ENCODE measurements around the gene CALML6. TPM values are rescaled to one million over a fixed set of nuclear protein-coding genes. Genes with fewer than 3 reads are reported as not detected.

Gene CALML6
- polyA plus RNA-seq (2013, experiment 1 of 4), result 0.41 TPM
- 0.43 TPM for polyA plus RNA-seq (2013, experiment 2 of 4)
- polyA plus RNA-seq (2013, experiment 3 of 4), result 0.21 TPM
- polyA plus RNA-seq (2013, experiment 4 of 4), result 0.32 TPM

- peaks cover 13% of the 10 kb centered on the region for H3K27me3 ChIP-seq (ENCODE audit: control insufficient read depth, insufficient read depth, low read length, poor library complexity, severe bottlenecking)
Observed at GRCh38 chr1:1914971-1915692, at the start of gene CALML6. CALML6 (plus strand) TSS chr1:1915260; CDS start chr1:1915281, 21 bp downstream.

GRCh38 chr1:1867164-1867563 lies 47.9 kb upstream of the CALML6 start:
- H3K27me3 ChIP-seq (ENCODE audit: control insufficient read depth, insufficient read depth, low read length, poor library complexity, severe bottlenecking), result no peaks in the 10 kb centered on the region
- no peaks in the 10 kb centered on the region for H3K9me3 ChIP-seq (ENCODE audit: control insufficient read depth, low read length)
- 91 to 95% methylated on average over 3 of the region's 3 CpGs for WGBS, 2 experiments
- H3K4me3 ChIP-seq (ENCODE audit: insufficient read depth, low read depth, low read length), result no peak overlapping the region
- H3K4me1 ChIP-seq (ENCODE audit: control insufficient read depth, insufficient read depth, low read length), result no peaks in the 10 kb centered on the region
- no peak overlapping the region for H3K27ac ChIP-seq (ENCODE audit: insufficient read depth, low read depth, low read length, poor library complexity, severe bottlenecking)
- peaks cover 3% of the 10 kb centered on the region for H3K36me3 ChIP-seq (ENCODE audit: control insufficient read depth, insufficient read depth, low read length)

More at GRCh38 chr1:1914971-1915692, at the start of gene CALML6:
- no peak within 1 kb of the TSS for H3K27ac ChIP-seq (ENCODE audit: insufficient read depth, low read depth, low read length, poor library complexity, severe bottlenecking)
- H3K36me3 ChIP-seq (ENCODE audit: control insufficient read depth, insufficient read depth, low read length), result no peaks in the 10 kb centered on the region
- H3K4me3 ChIP-seq (ENCODE audit: insufficient read depth, low read depth, low read length), result no peak within 1 kb of the TSS
- H3K9me3 ChIP-seq (ENCODE audit: control insufficient read depth, low read length), result no peaks in the 10 kb centered on the region
- peaks cover 7% of the 10 kb centered on the region for H3K4me1 ChIP-seq (ENCODE audit: control insufficient read depth, insufficient read depth, low read length)
- 92 to 94% methylated on average over 15 of the region's 15 CpGs for WGBS, 2 experiments

GRCh38 chr1:1869469-1869868 lies 45.6 kb upstream of the CALML6 start:
- H3K9me3 ChIP-seq (ENCODE audit: control insufficient read depth, low read length), result no peaks in the 10 kb centered on the region
- no peaks in the 10 kb centered on the region for H3K27me3 ChIP-seq (ENCODE audit: control insufficient read depth, insufficient read depth, low read length, poor library complexity, severe bottlenecking)
- H3K36me3 ChIP-seq (ENCODE audit: control insufficient read depth, insufficient read depth, low read length), result peaks cover 3% of the 10 kb centered on the region
- no peak overlapping the region for H3K27ac ChIP-seq (ENCODE audit: insufficient read depth, low read depth, low read length, poor library complexity, severe bottlenecking)
- no peak overlapping the region for H3K4me3 ChIP-seq (ENCODE audit: insufficient read depth, low read depth, low read length)
- H3K4me1 ChIP-seq (ENCODE audit: control insufficient read depth, insufficient read depth, low read length), result no peaks in the 10 kb centered on the region
- 89 to 96% methylated on average over 3 to 4 of the region's 4 CpGs for WGBS, 2 experiments

- Histone ChIP-seq H3K4me1 (ENCODE audit: control insufficient read depth, insufficient read depth, low read length) (no peaks in the 10 kb centered on the region), H3K27ac (ENCODE audit: insufficient read depth, low read depth, low read length, poor library complexity, severe bottlenecking) (no peak overlapping the region), H3K9me3 (ENCODE audit: control insufficient read depth, low read length) (no peaks in the 10 kb centered on the region), H3K36me3 (ENCODE audit: control insufficient read depth, insufficient read depth, low read length) (peaks cover 26% of the 10 kb centered on the region), H3K4me3 (ENCODE audit: insufficient read depth, low read depth, low read length) (no peak overlapping the region), H3K27me3 (ENCODE audit: control insufficient read depth, insufficient read depth, low read length, poor library complexity, severe bottlenecking) (no peaks in the 10 kb centered on the region)
- WGBS, 2 experiments, result 95% methylated on average over 10 of the region's 11 CpGs
Observed at GRCh38 chr1:1872329-1872994, 42.6 kb upstream of the CALML6 start.

GRCh38 chr1:1873186-1873585 lies 41.9 kb upstream of the CALML6 start:
- Histone ChIP-seq H3K27me3 (ENCODE audit: control insufficient read depth, insufficient read depth, low read length, poor library complexity, severe bottlenecking) (no peaks in the 10 kb centered on the region), H3K27ac (ENCODE audit: insufficient read depth, low read depth, low read length, poor library complexity, severe bottlenecking) (no peak overlapping the region), H3K4me1 (ENCODE audit: control insufficient read depth, insufficient read depth, low read length) (no peaks in the 10 kb centered on the region), H3K36me3 (ENCODE audit: control insufficient read depth, insufficient read depth, low read length) (peaks cover 26% of the 10 kb centered on the region), H3K4me3 (ENCODE audit: insufficient read depth, low read depth, low read length) (no peak overlapping the region), H3K9me3 (ENCODE audit: control insufficient read depth, low read length) (no peaks in the 10 kb centered on the region)
- WGBS, 2 experiments, result 94 to 97% methylated on average over 2 of the region's 2 CpGs

- Histone ChIP-seq H3K27me3 (ENCODE audit: control insufficient read depth, insufficient read depth, low read length, poor library complexity, severe bottlenecking) (no peaks in the 10 kb centered on the region), H3K27ac (ENCODE audit: insufficient read depth, low read depth, low read length, poor library complexity, severe bottlenecking) (no peak overlapping the region), H3K36me3 (ENCODE audit: control insufficient read depth, insufficient read depth, low read length) (peaks cover 26% of the 10 kb centered on the region), H3K9me3 (ENCODE audit: control insufficient read depth, low read length) (no peaks in the 10 kb centered on the region), H3K4me1 (ENCODE audit: control insufficient read depth, insufficient read depth, low read length) (no peaks in the 10 kb centered on the region), H3K4me3 (ENCODE audit: insufficient read depth, low read depth, low read length) (no peak overlapping the region)
- 95 to 96% methylated on average over 7 of the region's 7 CpGs for WGBS, 2 experiments
Observed at GRCh38 chr1:1874901-1875300, 40.2 kb upstream of the CALML6 start.

- Histone ChIP-seq H3K27ac (ENCODE audit: insufficient read depth, low read depth, low read length, poor library complexity, severe bottlenecking) (no peak overlapping the region), H3K4me1 (ENCODE audit: control insufficient read depth, insufficient read depth, low read length) (no peaks in the 10 kb centered on the region), H3K27me3 (ENCODE audit: control insufficient read depth, insufficient read depth, low read length, poor library complexity, severe bottlenecking) (no peaks in the 10 kb centered on the region), H3K4me3 (ENCODE audit: insufficient read depth, low read depth, low read length) (no peak overlapping the region), H3K9me3 (ENCODE audit: control insufficient read depth, low read length) (no peaks in the 10 kb centered on the region), H3K36me3 (ENCODE audit: control insufficient read depth, insufficient read depth, low read length) (peaks cover 23% of the 10 kb centered on the region)
- WGBS, 2 experiments, result 95% methylated on average over 1 of the region's 1 CpG
Observed at GRCh38 chr1:1875932-1876331, 39.1 kb upstream of the CALML6 start.

- H3K9me3 ChIP-seq (ENCODE audit: control insufficient read depth, low read length), result no peaks in the 10 kb centered on the region
- no peaks in the 10 kb centered on the region for H3K27me3 ChIP-seq (ENCODE audit: control insufficient read depth, insufficient read depth, low read length, poor library complexity, severe bottlenecking)
- 93 to 97% methylated on average over 11 of the region's 11 CpGs for WGBS, 2 experiments
- no peak overlapping the region for H3K27ac ChIP-seq (ENCODE audit: insufficient read depth, low read depth, low read length, poor library complexity, severe bottlenecking)
- H3K4me1 ChIP-seq (ENCODE audit: control insufficient read depth, insufficient read depth, low read length), result peaks cover 1% of the 10 kb centered on the region
- no peak overlapping the region for H3K4me3 ChIP-seq (ENCODE audit: insufficient read depth, low read depth, low read length)
- H3K36me3 ChIP-seq (ENCODE audit: control insufficient read depth, insufficient read depth, low read length), result peaks cover 23% of the 10 kb centered on the region
Observed at GRCh38 chr1:1876335-1876930, 38.6 kb upstream of the CALML6 start.

- peaks cover 23% of the 10 kb centered on the region for H3K36me3 ChIP-seq (ENCODE audit: control insufficient read depth, insufficient read depth, low read length)
- peaks cover 7% of the 10 kb centered on the region for H3K4me1 ChIP-seq (ENCODE audit: control insufficient read depth, insufficient read depth, low read length)
- H3K9me3 ChIP-seq (ENCODE audit: control insufficient read depth, low read length), result no peaks in the 10 kb centered on the region
- H3K27ac ChIP-seq (ENCODE audit: insufficient read depth, low read depth, low read length, poor library complexity, severe bottlenecking), result no peak overlapping the region
- 82 to 85% methylated on average over 5 of the region's 5 CpGs for WGBS, 2 experiments
- no peaks in the 10 kb centered on the region for H3K27me3 ChIP-seq (ENCODE audit: control insufficient read depth, insufficient read depth, low read length, poor library complexity, severe bottlenecking)
- H3K4me3 ChIP-seq (ENCODE audit: insufficient read depth, low read depth, low read length), result no peak overlapping the region
Observed at GRCh38 chr1:1877865-1878436, 37.1 kb upstream of the CALML6 start.

GRCh38 chr1:1879942-1880341 lies 35.1 kb upstream of the CALML6 start:
- Histone ChIP-seq H3K27ac (ENCODE audit: insufficient read depth, low read depth, low read length, poor library complexity, severe bottlenecking) (no peak overlapping the region), H3K4me3 (ENCODE audit: insufficient read depth, low read depth, low read length) (no peak overlapping the region), H3K9me3 (ENCODE audit: control insufficient read depth, low read length) (no peaks in the 10 kb centered on the region), H3K4me1 (ENCODE audit: control insufficient read depth, insufficient read depth, low read length) (peaks cover 7% of the 10 kb centered on the region), H3K27me3 (ENCODE audit: control insufficient read depth, insufficient read depth, low read length, poor library complexity, severe bottlenecking) (no peaks in the 10 kb centered on the region), H3K36me3 (ENCODE audit: control insufficient read depth, insufficient read depth, low read length) (peaks cover 18% of the 10 kb centered on the region)
- 96 to 98% methylated on average over 5 of the region's 5 CpGs for WGBS, 2 experiments

Measured in ectodermal cell (in vitro differentiated cells).